ENCODE measurements around the gene MYO16. TPM values are rescaled to one million over a fixed set of nuclear protein-coding genes. Genes with fewer than 3 reads are reported as not detected.

MYO16 gene
- total RNA-seq, 1 donor from 2014 or later: not detected

DNA sequence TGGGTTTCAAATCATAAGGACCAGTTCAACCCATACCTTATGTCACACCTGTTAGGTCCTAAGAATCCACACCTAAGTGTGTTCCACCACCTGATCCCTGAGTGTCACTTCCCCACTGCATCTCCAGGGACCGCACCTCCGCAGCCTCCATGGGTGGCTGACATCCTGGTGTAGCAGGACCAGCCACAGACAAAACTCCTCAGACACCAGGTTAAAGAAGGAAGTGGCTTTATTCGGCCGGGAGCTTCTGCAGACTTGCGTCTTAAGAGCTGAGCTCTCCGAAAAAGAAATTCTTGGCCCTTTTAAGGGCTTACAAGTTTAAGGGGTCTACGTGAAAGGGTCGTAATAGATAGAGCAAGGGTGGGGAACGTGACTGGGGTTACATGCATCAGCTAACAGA, 509.9 kb downstream of the MYO16 start:
- no peak for DNase-seq (ENCODE audit: low spot score in 2 of 2)
- H3K27ac ChIP-seq: no peak overlapping the region
- peaks cover 6% of the 10 kb centered on the region for H3K27me3 ChIP-seq
- H3K9me3 ChIP-seq: no peaks in the 10 kb centered on the region
- H3K4me3 ChIP-seq: no peak overlapping the region
- TF ChIP-seq CTCF (IDR thresholded peaks at IDR 0.05): no peak
- peaks cover 0 to 3% of the 10 kb centered on the region in 2 donors for H3K4me1 ChIP-seq
- intact Hi-C loops (cut with DNase I): no loop called here
- no peaks in the 10 kb centered on the region for H3K36me3 ChIP-seq

- H3K4me3 ChIP-seq: peak overlapping the region; percentile 56 to 65
- no peak for TF ChIP-seq CTCF (IDR thresholded peaks at IDR 0.05)
- no peaks in the 10 kb centered on the region for H3K36me3 ChIP-seq
- peaks cover 0 to 3% of the 10 kb centered on the region in 2 donors for H3K4me1 ChIP-seq
- no peak overlapping the region for H3K27ac ChIP-seq
- DNase-seq (ENCODE audit: low spot score in 2 of 2): no peak
- H3K27me3 ChIP-seq: peaks cover 6% of the 10 kb centered on the region
- intact Hi-C loops (cut with DNase I): loop anchor here (10.0 kb wide), 1 partner anchor 725 kb away; no protein-coding TSS in a partner anchor
- no peaks in the 10 kb centered on the region for H3K9me3 ChIP-seq
These were observed 510.6 kb downstream of the MYO16 start for GRCh38 chr13:109140054-109140453.

DNA sequence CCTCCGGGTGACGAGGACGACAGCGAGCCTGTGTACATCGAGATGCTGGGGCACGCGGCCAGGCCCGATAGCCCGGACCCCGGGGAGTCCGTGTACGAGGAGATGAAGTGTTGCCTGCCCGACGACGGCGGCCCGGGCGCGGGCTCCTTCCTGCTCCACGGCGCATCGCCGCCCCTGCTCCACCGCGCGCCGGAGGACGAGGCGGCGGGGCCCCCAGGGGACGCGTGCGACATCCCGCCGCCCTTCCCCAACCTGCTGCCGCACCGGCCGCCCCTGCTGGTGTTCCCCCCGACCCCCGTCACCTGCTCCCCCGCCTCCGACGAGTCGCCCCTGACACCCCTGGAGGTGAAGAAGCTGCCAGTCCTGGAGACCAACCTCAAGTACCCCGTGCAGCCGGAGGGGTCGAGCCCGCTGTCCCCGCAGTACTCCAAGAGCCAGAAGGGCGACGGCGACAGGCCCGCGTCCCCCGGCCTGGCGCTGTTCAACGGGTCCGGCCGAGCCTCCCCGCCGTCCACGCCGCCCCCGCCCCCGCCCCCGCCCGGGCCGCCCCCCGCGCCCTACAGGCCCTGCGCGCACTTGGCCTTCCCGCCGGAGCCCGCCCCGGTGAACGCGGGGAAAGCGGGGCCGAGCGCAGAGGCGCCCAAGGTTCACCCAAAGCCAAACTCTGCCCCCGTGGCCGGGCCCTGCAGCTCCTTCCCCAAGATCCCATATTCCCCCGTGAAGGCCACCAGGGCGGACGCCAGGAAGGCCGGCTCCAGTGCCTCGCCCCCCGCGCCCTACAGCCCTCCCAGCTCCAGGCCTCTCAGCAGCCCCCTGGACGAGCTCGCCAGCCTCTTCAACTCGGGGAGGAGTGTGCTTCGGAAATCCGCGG, 511.3 kb downstream of the MYO16 start:
- intact Hi-C loops (cut with DNase I): loop anchor here (10.0 kb wide), 1 partner anchor 724 kb away; no protein-coding TSS in a partner anchor
- H3K4me3 ChIP-seq: peak overlapping the region; percentile 56 to 65

DNA sequence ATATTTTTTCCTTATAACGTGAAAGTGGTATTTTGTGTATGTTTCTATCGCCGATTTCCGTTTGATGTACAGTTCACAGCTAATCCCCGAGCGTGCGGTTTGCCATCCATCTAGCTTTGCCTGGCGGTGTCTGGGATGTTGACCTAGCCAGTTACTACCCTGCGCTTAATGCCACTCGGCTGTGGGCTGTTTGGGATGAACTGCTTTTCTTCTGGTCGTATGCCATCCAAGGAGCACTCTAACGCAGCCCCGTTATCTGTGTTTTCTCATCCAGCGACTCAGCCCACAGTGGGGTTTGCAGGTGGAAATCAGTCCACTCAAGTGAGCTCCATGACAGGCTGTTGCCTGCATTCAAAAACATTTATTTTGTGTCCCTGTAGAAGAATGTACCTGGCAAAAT, 512.3 kb downstream of the MYO16 start:
- no peak for DNase-seq (ENCODE audit: low spot score in 2 of 2)
- Histone ChIP-seq H3K9me3 (no peaks in the 10 kb centered on the region), H3K4me1 (peaks cover 2 to 3% of the 10 kb centered on the region in 2 donors), H3K4me3 (no peak overlapping the region), H3K36me3 (no peaks in the 10 kb centered on the region), H3K27ac (no peak overlapping the region), H3K27me3 (peaks cover 6% of the 10 kb centered on the region)
- intact Hi-C loops (cut with DNase I): loop anchor here (10.0 kb wide), 1 partner anchor 723 kb away; no protein-coding TSS in a partner anchor
- TF ChIP-seq CTCF (IDR thresholded peaks at IDR 0.05): no peak

More for the DNA sequence above, 511.3 kb downstream of the MYO16 start:
- TF ChIP-seq CTCF (IDR thresholded peaks at IDR 0.05): no peak
- DNase-seq (ENCODE audit: low spot score in 2 of 2): no peak
- Histone ChIP-seq H3K27me3 (peaks cover 6% of the 10 kb centered on the region), H3K36me3 (no peaks in the 10 kb centered on the region), H3K27ac (no peak overlapping the region), H3K9me3 (no peaks in the 10 kb centered on the region), H3K4me1 (peaks cover 0 to 3% of the 10 kb centered on the region in 2 donors)

- no peak overlapping the region for H3K4me3 ChIP-seq
These were observed 515.5 kb downstream of the MYO16 start for GRCh38 chr13:109144693-109145437.

More at GRCh38 chr13:109144693-109145437, 515.5 kb downstream of the MYO16 start:
- no peaks in the 10 kb centered on the region for H3K9me3 ChIP-seq
- intact Hi-C loops (cut with DNase I): loop anchor here (1.0 to 10.0 kb wide), 4 partner anchors 307 to 964 kb away; partner anchors contain the start of gene IRS2
- TF ChIP-seq CTCF (IDR thresholded peaks at IDR 0.05): no peak
- peaks cover 6% of the 10 kb centered on the region for H3K27me3 ChIP-seq
- H3K27ac ChIP-seq: no peak overlapping the region
- H3K4me1 ChIP-seq: peaks cover 2 to 3% of the 10 kb centered on the region in 2 donors
- DNase-seq (ENCODE audit: low spot score in 2 of 2): no peak
- no peaks in the 10 kb centered on the region for H3K36me3 ChIP-seq

Data from ascending aorta (tissue), 2 donors.